GM13977 (cell line): ENCODE measurements around the gene USP8.
"Not testable (repeated sequence)": the region's sequence is repeated elsewhere in the genome, so short reads cannot be mapped to it uniquely, and the experiment has no call there.

Source experiments
- DNase-seq: peaks from one replicate; pipeline ENCODE4 v3.0.0; 2012; ENCODE audit warnings: low spot score
- in situ Hi-C: fragments of 300-500 bp; cut with MboI; formaldehyde crosslinking; loops from one replicate; pipeline ENCODE4 v1.12.0; 2022; ENCODE audit warnings: low sequenced_read_pairs, low pct_unique_long_range_greater_than_20kb, mixed read lengths, inconsistent platforms; ENCODE audit not compliant: unreplicated experiment
- TF ChIP-seq, protein P1 (sequence below): IDR thresholded peaks from 2 replicates; pipeline ENCODE4 v1.5.1; 2012; ENCODE audit warnings: mild to moderate bottlenecking, control low read depth; ENCODE audit not compliant: insufficient read depth; ENCODE audit errors: extremely low read depth, missing control alignments

Gene USP8

DNA sequence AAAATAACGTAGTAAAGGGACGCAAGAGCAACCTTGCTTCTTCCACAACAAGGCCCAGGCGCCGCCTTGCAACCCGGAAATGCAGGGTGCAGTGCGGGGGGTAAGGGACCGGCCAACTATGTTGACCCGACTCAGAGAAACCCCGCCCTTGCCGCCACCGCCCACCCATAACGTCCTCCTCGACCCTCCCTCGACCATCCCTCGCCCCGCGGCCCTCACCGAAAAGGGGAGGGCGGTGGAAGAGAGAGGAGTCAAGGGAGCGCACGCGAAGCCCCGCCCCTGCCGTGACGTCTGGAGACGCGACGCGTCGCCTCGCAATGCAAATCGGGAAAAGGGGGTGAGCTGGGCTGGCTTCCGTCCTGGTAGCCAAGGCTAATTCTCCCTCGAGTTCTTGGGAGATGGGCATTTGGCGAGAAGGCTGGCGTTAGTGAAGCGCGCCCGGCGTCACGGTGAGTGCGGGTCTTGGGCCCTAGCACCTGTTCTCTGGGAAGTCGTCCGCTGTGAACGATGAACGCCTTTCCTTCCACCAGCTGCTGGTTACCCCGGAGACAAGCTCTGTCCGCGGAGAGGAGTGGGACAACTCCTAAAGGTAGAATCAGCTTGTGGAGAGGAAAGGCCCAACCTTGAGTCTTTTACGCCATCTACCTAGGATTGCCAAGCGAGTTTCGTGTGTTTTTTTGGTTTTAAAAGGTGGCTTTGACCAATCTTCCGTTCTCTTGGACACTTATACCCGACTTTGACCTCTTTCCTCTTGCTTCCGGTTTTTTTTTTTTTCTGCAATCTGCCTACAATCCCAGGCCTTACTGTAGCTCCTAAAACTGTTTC is at the start of gene USP8:
TSS of gene USP8 (plus strand) at position 340 of the 825 bp plus-strand sequence. CDS start 14,669 bp downstream, outside the sequence.
- peak; percentile 89 for DNase-seq
- TF ChIP-seq, protein P1, sequence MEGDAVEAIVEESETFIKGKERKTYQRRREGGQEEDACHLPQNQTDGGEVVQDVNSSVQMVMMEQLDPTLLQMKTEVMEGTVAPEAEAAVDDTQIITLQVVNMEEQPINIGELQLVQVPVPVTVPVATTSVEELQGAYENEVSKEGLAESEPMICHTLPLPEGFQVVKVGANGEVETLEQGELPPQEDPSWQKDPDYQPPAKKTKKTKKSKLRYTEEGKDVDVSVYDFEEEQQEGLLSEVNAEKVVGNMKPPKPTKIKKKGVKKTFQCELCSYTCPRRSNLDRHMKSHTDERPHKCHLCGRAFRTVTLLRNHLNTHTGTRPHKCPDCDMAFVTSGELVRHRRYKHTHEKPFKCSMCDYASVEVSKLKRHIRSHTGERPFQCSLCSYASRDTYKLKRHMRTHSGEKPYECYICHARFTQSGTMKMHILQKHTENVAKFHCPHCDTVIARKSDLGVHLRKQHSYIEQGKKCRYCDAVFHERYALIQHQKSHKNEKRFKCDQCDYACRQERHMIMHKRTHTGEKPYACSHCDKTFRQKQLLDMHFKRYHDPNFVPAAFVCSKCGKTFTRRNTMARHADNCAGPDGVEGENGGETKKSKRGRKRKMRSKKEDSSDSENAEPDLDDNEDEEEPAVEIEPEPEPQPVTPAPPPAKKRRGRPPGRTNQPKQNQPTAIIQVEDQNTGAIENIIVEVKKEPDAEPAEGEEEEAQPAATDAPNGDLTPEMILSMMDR = no peak
- in situ Hi-C loops = no loop called here

DNA sequence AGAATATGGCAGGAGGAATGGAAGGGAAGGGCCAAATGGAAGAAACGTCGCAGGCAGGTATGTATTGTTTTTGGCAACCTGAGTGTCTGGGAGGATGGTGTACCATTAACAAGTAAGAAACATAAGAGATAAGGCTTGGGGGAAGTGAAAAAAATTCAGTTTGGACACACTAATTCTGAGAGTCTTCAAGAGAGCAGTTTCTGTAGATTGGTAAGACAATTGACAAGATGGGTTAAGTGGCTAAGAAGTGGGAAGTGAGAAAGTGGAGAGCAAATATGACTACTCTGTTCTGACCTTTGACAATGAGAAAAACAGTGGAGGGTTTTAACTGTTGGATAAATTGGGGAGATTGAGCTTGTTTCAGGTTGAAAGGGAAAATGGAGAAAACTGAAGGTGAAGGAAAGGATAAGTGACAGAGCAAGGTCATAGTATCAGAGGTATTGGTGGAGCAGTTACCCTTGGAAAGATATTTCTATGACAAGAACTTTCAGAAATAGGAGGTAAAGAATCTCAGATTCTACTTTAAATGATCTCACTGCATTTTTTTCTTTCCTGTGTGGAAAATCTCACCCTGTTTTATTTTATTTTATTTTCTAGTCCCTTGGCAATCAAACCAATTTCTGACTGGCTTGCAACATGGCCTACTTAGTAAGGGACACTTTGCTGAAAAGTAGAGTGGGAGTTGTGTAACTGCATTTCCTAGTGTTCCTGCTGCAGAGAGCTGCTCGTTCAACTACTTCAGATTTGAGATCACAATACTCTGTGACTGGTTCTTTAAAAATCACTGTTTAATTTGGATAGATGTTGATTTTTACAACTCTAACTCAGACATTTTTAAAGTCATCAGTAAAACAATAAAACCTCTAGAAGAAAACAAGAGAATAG is 46.1 kb upstream of the USP8 start:
- in situ Hi-C loops = no loop called here
- TF ChIP-seq, protein P1 = no peak
- DNase-seq = peak; percentile 81

DNA sequence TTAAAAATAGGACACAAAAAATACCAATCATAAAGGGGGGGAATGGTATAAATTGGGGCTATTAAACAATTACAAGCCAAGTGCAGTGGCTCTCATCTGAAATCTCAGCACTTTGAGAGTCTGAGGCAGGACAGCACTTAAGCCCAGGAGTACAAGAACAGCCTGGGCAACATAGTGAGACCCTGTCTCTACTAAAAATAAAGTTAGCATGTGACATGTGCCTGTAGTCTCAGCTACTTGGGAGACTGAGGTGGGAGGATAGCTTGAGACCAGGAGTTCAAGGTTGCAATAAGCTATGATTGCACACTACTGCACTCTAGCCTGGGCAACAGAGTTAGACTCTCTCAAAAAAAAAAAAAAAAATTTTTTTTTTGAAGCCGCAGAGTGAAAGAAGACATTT is 45.4 kb upstream of the USP8 start:
- TF ChIP-seq, protein P1 = no peak
- in situ Hi-C loops = no loop called here
- no peak for DNase-seq

DNA sequence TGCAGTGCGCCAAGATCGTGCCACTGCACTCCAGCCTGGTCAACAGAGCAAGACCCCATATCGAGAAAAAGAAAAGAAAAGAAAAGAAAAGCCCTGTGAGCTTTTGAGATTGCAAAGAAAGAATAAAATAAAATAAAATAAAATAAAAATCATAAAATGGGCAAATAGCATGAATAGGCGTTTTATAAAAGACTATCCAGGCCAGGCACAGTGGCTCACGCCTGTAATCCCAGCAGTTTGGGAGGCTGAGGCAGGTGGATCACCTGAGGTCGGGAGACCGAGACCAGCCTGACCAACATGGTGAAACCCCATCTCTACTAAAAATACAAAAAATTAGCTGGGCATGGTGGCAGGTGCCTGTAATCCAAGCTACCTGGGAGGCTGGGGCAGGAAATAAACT is 44.8 kb upstream of the USP8 start:
- in situ Hi-C loops, DNase-seq: not testable (repeated sequence)

DNA sequence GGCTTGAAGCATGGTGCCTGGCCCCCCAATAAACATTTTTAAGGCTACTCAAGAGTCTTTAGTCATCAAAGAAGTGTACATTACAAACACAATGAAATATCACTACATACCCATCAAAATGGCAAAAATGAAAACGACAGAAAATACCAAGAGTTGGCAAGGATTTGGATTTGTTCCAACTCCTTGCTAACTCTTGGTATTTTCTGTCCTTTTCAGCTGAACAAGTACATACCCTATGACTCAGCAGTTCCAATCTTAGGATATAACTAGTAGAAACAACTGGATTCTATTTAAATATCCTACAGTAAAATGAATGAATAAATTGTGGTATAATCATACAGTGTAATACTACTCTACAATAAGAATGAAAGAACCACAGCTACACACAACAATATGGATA is 44.1 kb upstream of the USP8 start:
- in situ Hi-C loops = no loop called here
- no peak for DNase-seq
- TF ChIP-seq, protein P1 = no peak

DNA sequence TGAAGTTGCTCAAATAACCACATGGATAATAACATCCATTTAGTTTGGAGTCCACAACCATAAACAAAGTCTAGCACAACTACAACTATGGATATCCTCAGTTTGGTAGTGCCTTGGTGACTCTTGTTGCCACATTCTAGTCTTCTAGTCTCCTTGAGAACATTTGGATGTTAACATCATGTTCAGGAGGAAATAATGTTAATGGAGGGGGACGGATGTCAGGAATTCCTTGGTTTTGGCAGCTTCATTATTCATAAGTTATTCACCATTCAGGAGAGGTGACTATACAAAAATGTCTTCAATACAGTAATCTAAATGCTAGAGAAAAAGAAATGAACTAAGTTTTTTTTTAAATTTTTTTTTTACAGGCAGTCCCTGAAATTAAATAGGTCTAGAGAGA is 42.8 kb upstream of the USP8 start:
- in situ Hi-C loops = no loop called here
- no peak for DNase-seq

DNA sequence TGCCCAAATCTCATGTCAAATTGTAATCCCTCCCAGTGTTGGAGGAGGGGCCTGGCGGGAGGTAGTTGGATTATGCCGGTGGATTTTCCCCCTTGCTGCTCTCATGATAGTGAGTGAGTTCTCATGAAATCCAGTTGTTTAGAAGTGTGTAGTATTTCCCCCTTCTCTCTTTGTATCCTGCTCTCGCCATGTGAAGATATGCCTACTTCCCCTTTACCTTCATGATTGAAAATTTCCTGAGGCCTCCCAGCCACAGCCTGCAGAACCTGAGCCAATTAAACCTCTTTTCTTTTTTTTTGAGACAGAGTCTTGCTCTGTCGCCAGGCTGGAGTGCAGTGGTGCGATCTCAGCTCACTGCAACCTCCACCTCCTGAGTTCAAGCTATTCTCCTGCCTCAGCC is 41.8 kb upstream of the USP8 start:
- in situ Hi-C loops, DNase-seq: not testable (repeated sequence)

More for the DNA sequence above, 42.8 kb upstream of the USP8 start:
- TF ChIP-seq, protein P1 = no peak
